Measurements from ENCODE around the gene PUDP. TPM values are rescaled to one million over a fixed set of nuclear protein-coding genes. Genes with fewer than 3 reads are reported as not detected.
A peak's percentile ranks its signal among the peaks of the same experiment; 100 is the strongest.

PUDP gene
- total and polyA plus RNA-seq, 10 donors, result 9.2 to 27.2 (median 21.1) TPM

DNA sequence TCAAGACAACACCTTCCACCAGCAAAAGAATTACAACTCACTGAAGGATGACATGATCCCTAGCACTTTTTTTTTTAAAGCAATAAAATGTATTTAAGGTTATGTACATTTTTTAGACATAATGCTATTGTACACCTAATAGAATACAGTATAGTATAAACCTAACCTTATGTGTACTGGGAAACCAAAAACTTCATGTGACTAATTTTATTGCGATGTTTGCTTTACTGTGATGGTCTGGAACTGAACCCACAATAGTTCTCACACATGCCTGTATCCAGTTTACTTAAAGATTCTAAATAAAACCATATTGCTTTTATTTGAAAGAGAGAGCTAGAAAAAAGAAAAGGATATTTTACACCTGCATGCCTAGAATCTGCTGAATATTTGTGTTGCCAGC, 4.9 kb downstream of the PUDP start:
- no peak overlapping the region for H3K4me3 ChIP-seq
- intact Hi-C loops (cut with DNase I; ENCODE audit: low total_unique reads), result no loop called here
- peaks cover 0 to 12% (median 0%) of the 10 kb centered on the region in 6 donors for H3K36me3 ChIP-seq
- TF ChIP-seq POLR2AphosphoS5 (IDR thresholded peaks at IDR 0.05), result no peak
- no peak for TF ChIP-seq POLR2A (IDR thresholded peaks at IDR 0.05)
- TF ChIP-seq, protein P1, sequence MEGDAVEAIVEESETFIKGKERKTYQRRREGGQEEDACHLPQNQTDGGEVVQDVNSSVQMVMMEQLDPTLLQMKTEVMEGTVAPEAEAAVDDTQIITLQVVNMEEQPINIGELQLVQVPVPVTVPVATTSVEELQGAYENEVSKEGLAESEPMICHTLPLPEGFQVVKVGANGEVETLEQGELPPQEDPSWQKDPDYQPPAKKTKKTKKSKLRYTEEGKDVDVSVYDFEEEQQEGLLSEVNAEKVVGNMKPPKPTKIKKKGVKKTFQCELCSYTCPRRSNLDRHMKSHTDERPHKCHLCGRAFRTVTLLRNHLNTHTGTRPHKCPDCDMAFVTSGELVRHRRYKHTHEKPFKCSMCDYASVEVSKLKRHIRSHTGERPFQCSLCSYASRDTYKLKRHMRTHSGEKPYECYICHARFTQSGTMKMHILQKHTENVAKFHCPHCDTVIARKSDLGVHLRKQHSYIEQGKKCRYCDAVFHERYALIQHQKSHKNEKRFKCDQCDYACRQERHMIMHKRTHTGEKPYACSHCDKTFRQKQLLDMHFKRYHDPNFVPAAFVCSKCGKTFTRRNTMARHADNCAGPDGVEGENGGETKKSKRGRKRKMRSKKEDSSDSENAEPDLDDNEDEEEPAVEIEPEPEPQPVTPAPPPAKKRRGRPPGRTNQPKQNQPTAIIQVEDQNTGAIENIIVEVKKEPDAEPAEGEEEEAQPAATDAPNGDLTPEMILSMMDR (IDR thresholded peaks at IDR 0.05 in 8 of 11, conservative IDR thresholded peaks at IDR 0.05 in 3 of 11), result no peak
- H3K9me3 ChIP-seq, result no peaks in the 10 kb centered on the region
- WGBS, 5 donors, result 94 to 100% (median 98%) methylated on average over 1 of the region's 1 CpG
- no peaks in the 10 kb centered on the region for H3K27me3 ChIP-seq (replicated peaks in 1 of 7)
- DNase-seq, result no peak
- peaks cover 0 to 23% (median 19%) of the 10 kb centered on the region in 6 donors for H3K4me1 ChIP-seq
- H3K27ac ChIP-seq, result no peak overlapping the region

DNA sequence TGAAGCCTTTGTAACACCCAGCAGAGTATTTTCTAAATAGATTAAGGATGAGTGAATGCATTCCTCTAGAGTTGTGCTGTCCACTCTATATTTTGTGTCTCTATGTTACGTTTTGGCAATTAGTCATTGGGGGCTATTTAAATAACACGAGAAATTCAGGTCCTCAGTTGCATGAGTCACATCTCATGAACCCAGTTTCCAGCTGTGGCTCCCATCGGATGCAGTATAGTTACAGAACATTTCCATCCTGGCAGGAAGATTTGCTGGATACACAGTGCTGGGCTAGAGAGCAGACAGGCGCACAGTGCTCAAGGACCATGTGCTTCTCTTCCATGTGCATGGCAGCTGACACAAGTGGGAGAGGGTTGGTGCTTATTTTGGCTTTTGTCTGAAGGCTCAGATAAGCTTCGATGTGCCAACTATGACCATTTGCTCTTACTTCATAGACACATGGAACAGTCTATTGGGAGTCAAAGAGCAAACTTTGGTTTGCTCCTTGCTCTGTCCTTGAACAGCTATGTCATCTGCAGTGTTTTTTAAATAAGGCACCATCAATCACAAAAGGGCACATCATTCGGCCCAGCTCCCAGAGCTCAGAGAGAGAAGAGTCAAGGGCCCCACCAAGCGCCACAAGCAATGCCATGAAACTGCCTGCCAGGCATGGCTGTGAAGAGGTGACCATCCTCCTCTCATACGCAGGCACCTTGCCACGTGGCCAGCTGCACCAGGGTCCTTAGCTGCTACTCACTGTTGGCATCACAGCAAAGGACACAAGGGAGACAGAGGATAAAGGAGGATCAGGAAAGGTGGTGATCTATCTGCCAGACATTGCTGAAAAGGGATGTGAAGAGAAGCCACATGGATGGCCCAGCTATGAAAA, 8.5 kb downstream of the PUDP start:
- 87 to 96% (median 96%) methylated on average over 9 of the region's 9 CpGs for WGBS, 5 donors
- TF ChIP-seq, protein P1 (IDR thresholded peaks at IDR 0.05 in 8 of 11, conservative IDR thresholded peaks at IDR 0.05 in 3 of 11), result no peak
- TF ChIP-seq POLR2A (IDR thresholded peaks at IDR 0.05) (no peak), POLR2AphosphoS5 (IDR thresholded peaks at IDR 0.05) (no peak)
- H3K4me3 ChIP-seq, result no peak overlapping the region
- DNase-seq, result no peak
- H3K27me3 ChIP-seq (replicated peaks in 1 of 7), result no peaks in the 10 kb centered on the region
- H3K4me1 ChIP-seq, result peaks cover 0 to 9% (median 0%) of the 10 kb centered on the region in 6 donors
- peaks cover 0 to 12% (median 0%) of the 10 kb centered on the region in 6 donors for H3K36me3 ChIP-seq
- no peaks in the 10 kb centered on the region for H3K9me3 ChIP-seq
- no peak overlapping the region for H3K27ac ChIP-seq
- intact Hi-C loops (cut with DNase I; ENCODE audit: low total_unique reads), result no loop called here

DNA sequence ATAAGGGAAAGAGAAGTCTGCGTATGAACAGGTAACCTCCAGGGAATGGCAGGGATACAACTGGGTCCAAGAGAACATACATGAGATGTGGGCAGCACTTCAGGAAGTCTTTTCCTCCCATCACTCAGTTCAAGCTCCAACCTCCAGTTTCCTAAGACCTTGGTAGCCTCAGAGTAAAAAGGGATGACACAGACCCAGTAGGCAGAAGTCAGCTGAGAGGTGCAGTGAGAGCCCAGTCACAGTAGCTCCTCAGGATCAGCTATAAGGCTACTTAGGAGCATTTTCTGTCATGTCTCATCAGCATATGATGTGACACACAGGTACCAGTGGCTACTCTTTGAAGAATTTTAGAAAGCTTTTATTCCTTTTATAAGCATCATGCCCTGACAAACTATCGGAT, 13.0 kb downstream of the PUDP start:
- Histone ChIP-seq H3K36me3 (peaks cover 0 to 7% (median 0%) of the 10 kb centered on the region in 6 donors), H3K27me3 (replicated peaks in 1 of 7) (no peaks in the 10 kb centered on the region), H3K4me1 (peaks cover 8 to 18% (median 15%) of the 10 kb centered on the region in 6 donors), H3K9me3 (no peaks in the 10 kb centered on the region), H3K27ac (no peak overlapping the region), H3K4me3 (no peak overlapping the region)
- intact Hi-C loops (cut with DNase I; ENCODE audit: low total_unique reads), result no loop called here
- TF ChIP-seq POLR2AphosphoS5 (IDR thresholded peaks at IDR 0.05), result no peak
- TF ChIP-seq, protein P1 (IDR thresholded peaks at IDR 0.05 in 8 of 11, conservative IDR thresholded peaks at IDR 0.05 in 3 of 11), result no peak
- no peak for TF ChIP-seq POLR2A (IDR thresholded peaks at IDR 0.05)
- WGBS, 5 donors, result 90 to 100% (median 95%) methylated on average over 2 of the region's 2 CpGs
- DNase-seq, result no peak

DNA sequence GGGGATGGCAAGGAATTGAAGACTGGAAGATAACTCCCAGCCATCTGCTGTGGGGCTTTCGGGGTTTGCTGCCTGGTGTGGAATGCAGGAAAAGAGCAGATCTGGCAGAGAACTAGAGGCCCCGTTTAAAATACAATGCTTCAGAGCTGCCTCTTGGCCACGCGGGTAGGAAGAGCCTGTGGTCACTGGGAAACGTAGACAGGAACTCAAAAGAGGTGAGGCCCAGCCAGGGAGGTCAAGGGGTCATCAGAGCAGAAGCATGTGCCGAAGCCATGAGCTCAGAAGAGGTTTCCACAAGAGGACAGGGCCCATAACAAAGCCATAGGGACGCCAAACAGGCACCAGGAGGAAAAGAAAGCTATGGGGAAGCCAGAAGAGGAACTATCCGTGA, 14.9 kb downstream of the PUDP start:
- DNase-seq, result no peak
- peaks cover 8 to 18% (median 15%) of the 10 kb centered on the region in 6 donors for H3K4me1 ChIP-seq
- peak overlapping the region in 5 of 8 donors; percentile 13 to 47 (median 42) for H3K27ac ChIP-seq
- TF ChIP-seq POLR2AphosphoS5 (IDR thresholded peaks at IDR 0.05), result no peak
- no peak for TF ChIP-seq POLR2A (IDR thresholded peaks at IDR 0.05)
- TF ChIP-seq, protein P1 (IDR thresholded peaks at IDR 0.05 in 8 of 11, conservative IDR thresholded peaks at IDR 0.05 in 3 of 11), result no peak
- WGBS, 5 donors, result 39 to 53% (median 45%) methylated on average over 8 of the region's 8 CpGs
- intact Hi-C loops (cut with DNase I; ENCODE audit: low total_unique reads), result no loop called here
- no peak overlapping the region for H3K4me3 ChIP-seq
- no peaks in the 10 kb centered on the region for H3K9me3 ChIP-seq
- H3K27me3 ChIP-seq (replicated peaks in 1 of 7), result no peaks in the 10 kb centered on the region
- peaks cover 0 to 6% (median 0%) of the 10 kb centered on the region in 6 donors for H3K36me3 ChIP-seq

All from spleen (tissue), 11 donors.